ENCODE results near the gene SYTL3. TPM values are rescaled to one million over a fixed set of nuclear protein-coding genes. Genes with fewer than 3 reads are reported as not detected.

The SYTL3 gene
- total RNA-seq, 4 donors from 2014 or later, result 4.8 to 23.1 (median 11.3) TPM

GRCh38 chr6:158737710-158738615 lies 88.1 kb downstream of the SYTL3 start:
- no peaks in the 10 kb centered on the region for H3K27me3 ChIP-seq
- H3K36me3 ChIP-seq, result no peaks in the 10 kb centered on the region
- peaks cover 0 to 5% (median 0%) of the 10 kb centered on the region in 4 donors for H3K9me3 ChIP-seq
- peaks cover 0 to 14% (median 0%) of the 10 kb centered on the region in 4 donors for H3K4me1 ChIP-seq
- peak overlapping the region in 3 of 4 donors; percentile 50 to 79 (median 65) for H3K27ac ChIP-seq
- TF ChIP-seq POLR2A (IDR thresholded peaks at IDR 0.05) (peak in 1 of 2 donors; percentile 25), CTCF (IDR thresholded peaks at IDR 0.05) (no peak)
- peak in 2 of 3 donors; percentile 83 to 86 for DNase-seq
- no peak overlapping the region for H3K4me3 ChIP-seq

- no peak overlapping the region for H3K4me3 ChIP-seq
- DNase-seq, result no peak
- H3K27me3 ChIP-seq, result no peaks in the 10 kb centered on the region
- no peaks in the 10 kb centered on the region for H3K36me3 ChIP-seq
- no peak for TF ChIP-seq POLR2A (IDR thresholded peaks at IDR 0.05)
- no peak for TF ChIP-seq CTCF (IDR thresholded peaks at IDR 0.05)
- peaks cover 0 to 14% (median 0%) of the 10 kb centered on the region in 4 donors for H3K4me1 ChIP-seq
- no peak overlapping the region for H3K27ac ChIP-seq
- H3K9me3 ChIP-seq, result no peaks in the 10 kb centered on the region
Observed at GRCh38 chr6:158739673-158740072, 89.8 kb downstream of the SYTL3 start.

GRCh38 chr6:158743033-158743651 lies 93.3 kb downstream of the SYTL3 start:
- Histone ChIP-seq H3K36me3 (no peaks in the 10 kb centered on the region), H3K27ac (no peak overlapping the region), H3K27me3 (no peaks in the 10 kb centered on the region), H3K4me1 (peaks cover 0 to 7% (median 0%) of the 10 kb centered on the region in 4 donors), H3K9me3 (no peaks in the 10 kb centered on the region), H3K4me3 (no peak overlapping the region)
- no peak for DNase-seq
- TF ChIP-seq POLR2A (IDR thresholded peaks at IDR 0.05) (no peak), CTCF (IDR thresholded peaks at IDR 0.05) (no peak)

GRCh38 chr6:158744986-158745430 lies 95.2 kb downstream of the SYTL3 start:
- DNase-seq, result no peak
- Histone ChIP-seq H3K36me3 (no peaks in the 10 kb centered on the region), H3K27me3 (no peaks in the 10 kb centered on the region), H3K9me3 (no peaks in the 10 kb centered on the region), H3K4me3 (no peak overlapping the region), H3K27ac (no peak overlapping the region), H3K4me1 (no peaks in the 10 kb centered on the region)
- TF ChIP-seq CTCF (IDR thresholded peaks at IDR 0.05), result no peak

- no peaks in the 10 kb centered on the region for H3K36me3 ChIP-seq
- H3K4me3 ChIP-seq, result peak overlapping the region in 2 of 4 donors; percentile 18 to 41
- H3K27ac ChIP-seq, result peak overlapping the region in 3 of 4 donors; percentile 42 to 95 (median 86)
- H3K9me3 ChIP-seq, result no peaks in the 10 kb centered on the region
- peaks cover 0 to 10% (median 0%) of the 10 kb centered on the region in 4 donors for H3K4me1 ChIP-seq
- DNase-seq, result no peak
- TF ChIP-seq POLR2A (IDR thresholded peaks at IDR 0.05) (no peak), CTCF (IDR thresholded peaks at IDR 0.05) (no peak)
- H3K27me3 ChIP-seq, result no peaks in the 10 kb centered on the region
Observed at GRCh38 chr6:158751224-158751623, 101.4 kb downstream of the SYTL3 start.

Data from Peyer's patch (tissue), 4 donors.